ENCODE measurements around the gene USP40. TPM values are rescaled to one million over a fixed set of nuclear protein-coding genes. Genes with fewer than 3 reads are reported as not detected.

The USP40 gene
- total RNA-seq, 2 experiments from 2014 or later, result 0.51 to 1.7 TPM

GRCh38 chr2:233532971-233533370 lies 33.6 kb downstream of the USP40 start:
- Histone ChIP-seq H4K20me1 (ENCODE audit: insufficient read depth, low read length) (no peaks in the 10 kb centered on the region), H3K4me3 (ENCODE audit: low read depth, low read length, poor library complexity, severe bottlenecking) (no peak overlapping the region), H3K79me2 (ENCODE audit: insufficient read depth, low read depth, low read length) (no peaks in the 10 kb centered on the region), H3K4me1 (ENCODE audit: insufficient read depth, low read length, poor library complexity, severe bottlenecking) (peaks cover 35% of the 10 kb centered on the region), H3K36me3 (ENCODE audit: insufficient read depth, low read length) (no peaks in the 10 kb centered on the region; the same call in 1 of the 2 replicates), H2AFZ (ENCODE audit: low read length) (no peak overlapping the region), H3K9me2 (ENCODE audit: insufficient read depth, low read length) (no peaks in the 10 kb centered on the region), H3K9me3 (ENCODE audit: low read length) (peaks cover 10% of the 10 kb centered on the region; the same call in 1 of the 2 replicates), H3K27ac (ENCODE audit: low read depth, low read length, poor library complexity, severe bottlenecking) (no peak overlapping the region), H3K4me2 (ENCODE audit: low read length) (no peak overlapping the region)
- intact Hi-C loops (cut with micrococcal nuclease; ENCODE audit: unreplicated experiment), result no loop called here
- ChIA-PET CTCF (ENCODE audit: unreplicated experiment) (no interaction called here), POLR2A (interaction anchor here (0.6 kb wide), 1 partner anchor 459 kb away, joined by 6 read pairs; no protein-coding TSS in a partner anchor)
- no peak for DNase-seq (ENCODE audit: low spot score)
- no TSS peak for BruUV-seq (replicated peaks)
- TF ChIP-seq CTCF (conservative IDR thresholded peaks at IDR 0.05; ENCODE audit: low read length) (no peak), EZH2phosphoT487 (IDR thresholded peaks at IDR 0.05; ENCODE audit: borderline replicate concordance, low read depth, low read length) (no peak)

- Histone ChIP-seq H3K79me2 (ENCODE audit: insufficient read depth, low read depth, low read length) (no peaks in the 10 kb centered on the region), H4K20me1 (ENCODE audit: insufficient read depth, low read length) (no peaks in the 10 kb centered on the region), H2AFZ (ENCODE audit: low read length) (no peak overlapping the region), H3K27ac (ENCODE audit: low read depth, low read length, poor library complexity, severe bottlenecking) (no peak overlapping the region), H3K36me3 (ENCODE audit: insufficient read depth, low read length) (no peaks in the 10 kb centered on the region; the same call in 1 of the 2 replicates), H3K9me3 (ENCODE audit: low read length) (peaks cover 10% of the 10 kb centered on the region; the same call in 1 of the 2 replicates), H3K4me1 (ENCODE audit: insufficient read depth, low read length, poor library complexity, severe bottlenecking) (peaks cover 36% of the 10 kb centered on the region), H3K4me2 (ENCODE audit: low read length) (no peak overlapping the region), H3K9me2 (ENCODE audit: insufficient read depth, low read length) (no peaks in the 10 kb centered on the region), H3K4me3 (ENCODE audit: low read depth, low read length, poor library complexity, severe bottlenecking) (no peak overlapping the region)
- intact Hi-C loops (cut with micrococcal nuclease; ENCODE audit: unreplicated experiment), result no loop called here
- no peak for DNase-seq (ENCODE audit: low spot score)
- no TSS peak for BruUV-seq (replicated peaks)
- ChIA-PET POLR2A (interaction anchor here (1.8 kb wide), 1 partner anchor 18 kb away, joined by 6 read pairs; no protein-coding TSS in a partner anchor), CTCF (ENCODE audit: unreplicated experiment) (no interaction called here)
- TF ChIP-seq CTCF (conservative IDR thresholded peaks at IDR 0.05; ENCODE audit: low read length) (no peak), EZH2phosphoT487 (IDR thresholded peaks at IDR 0.05; ENCODE audit: borderline replicate concordance, low read depth, low read length) (no peak)
Measured at GRCh38 chr2:233531955-233532354, 34.6 kb downstream of the USP40 start.

- BruUV-seq (replicated peaks), result no TSS peak
- intact Hi-C loops (cut with micrococcal nuclease; ENCODE audit: unreplicated experiment), result no loop called here
- CTCF ChIA-PET (ENCODE audit: unreplicated experiment), result no interaction called here
Measured at GRCh38 chr2:233530381-233530780, 36.2 kb downstream of the USP40 start.

More at GRCh38 chr2:233530381-233530780, 36.2 kb downstream of the USP40 start:
- peak; percentile 51 for DNase-seq (ENCODE audit: low spot score)
- H3K79me2 ChIP-seq (ENCODE audit: insufficient read depth, low read depth, low read length), result no peaks in the 10 kb centered on the region
- peaks cover 48% of the 10 kb centered on the region for H3K4me1 ChIP-seq (ENCODE audit: insufficient read depth, low read length, poor library complexity, severe bottlenecking)
- H3K27ac ChIP-seq (ENCODE audit: low read depth, low read length, poor library complexity, severe bottlenecking), result peak overlapping the region; percentile 39
- H4K20me1 ChIP-seq (ENCODE audit: insufficient read depth, low read length), result no peaks in the 10 kb centered on the region
- H2AFZ ChIP-seq (ENCODE audit: low read length), result peak overlapping the region; percentile 59
- peaks cover 10% of the 10 kb centered on the region; the same call in 1 of the 2 replicates for H3K9me3 ChIP-seq (ENCODE audit: low read length)
- H3K36me3 ChIP-seq (ENCODE audit: insufficient read depth, low read length), result no peaks in the 10 kb centered on the region; the same call in 1 of the 2 replicates
- no peaks in the 10 kb centered on the region for H3K9me2 ChIP-seq (ENCODE audit: insufficient read depth, low read length)
- POLR2A ChIA-PET, result interaction anchor here (0.6 to 2.4 kb wide), 7 partner anchors 9 to 232 kb away, joined by 3 to 16 read pairs (median 6); no protein-coding TSS in a partner anchor
- H3K4me3 ChIP-seq (ENCODE audit: low read depth, low read length, poor library complexity, severe bottlenecking), result peak overlapping the region; percentile 20
- peak overlapping the region; percentile 58 for H3K4me2 ChIP-seq (ENCODE audit: low read length)
- TF ChIP-seq EZH2phosphoT487 (IDR thresholded peaks at IDR 0.05; ENCODE audit: borderline replicate concordance, low read depth, low read length) (no peak), CTCF (conservative IDR thresholded peaks at IDR 0.05; ENCODE audit: low read length) (no peak)
